Measurements from ENCODE around the gene SPATA1.

GRCh38 chr1:84510165-84510564 lies 4.0 kb downstream of the SPATA1 start:
- TF ChIP-seq CTCF (conservative IDR thresholded peaks at IDR 0.05 in 1 of 2, IDR thresholded peaks at IDR 0.05 in 1 of 2; ENCODE audit: low read depth in 1 of 2, low read length in 2 of 2) (no peak), EZH2 (IDR thresholded peaks at IDR 0.05; ENCODE audit: low read length, missing control alignments) (no peak)

Data from fibroblast of lung (primary cell).